GM12892 (cell line): ENCODE results near the gene TNPO3.

Source experiments
- DNase-seq: peaks from one replicate; pipeline ENCODE4 v3.0.0; 2011; ENCODE audit not compliant: insufficient read length
- FAIRE-seq: peaks from 2 replicates; lab custom pipeline; 2011; peaks lifted over from hg19 to GRCh38; lab: Jason Lieb, UNC
- POLR2A ChIP-seq: IDR thresholded peaks from 2 replicates; pipeline ENCODE4 v1.6.1; 2011; ENCODE audit warnings: low read depth, low read length, control low read depth
- POLR2AphosphoS5 ChIP-seq: IDR thresholded peaks from 2 replicates; pipeline ENCODE4 v1.6.1; 2011; ENCODE audit warnings: low read depth, low read length, control low read depth
- TAF1 ChIP-seq: IDR thresholded peaks from 2 replicates; pipeline ENCODE4 v1.6.1; 2011; ENCODE audit warnings: low read depth, mild to moderate bottlenecking, control low read depth, low read length, borderline replicate concordance

The TNPO3 gene

DNA sequence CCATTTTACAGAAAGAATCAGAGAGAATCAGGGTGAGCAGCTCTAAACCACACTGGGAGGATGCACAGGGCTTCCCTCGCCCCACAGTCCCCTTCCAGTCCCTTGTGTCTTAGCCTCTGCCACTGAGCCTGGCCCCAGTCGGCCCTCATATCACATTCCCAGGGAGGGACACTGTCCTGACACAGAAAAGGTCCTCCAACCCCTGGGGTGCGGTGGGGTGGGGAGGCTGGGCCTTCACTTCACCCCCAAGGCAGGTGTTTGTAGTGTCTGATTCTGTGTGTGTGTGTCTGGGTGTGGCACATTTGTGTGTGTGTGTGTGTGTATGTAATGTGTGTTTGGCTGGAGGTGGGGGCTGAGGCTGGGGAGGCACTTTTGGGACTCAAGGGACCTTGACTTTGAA is 142.6 kb downstream of the TNPO3 start:
- DNase-seq (no peak), FAIRE-seq (peak; percentile 71)
- TF ChIP-seq POLR2A (no peak), TAF1 (no peak), POLR2AphosphoS5 (no peak)

DNA sequence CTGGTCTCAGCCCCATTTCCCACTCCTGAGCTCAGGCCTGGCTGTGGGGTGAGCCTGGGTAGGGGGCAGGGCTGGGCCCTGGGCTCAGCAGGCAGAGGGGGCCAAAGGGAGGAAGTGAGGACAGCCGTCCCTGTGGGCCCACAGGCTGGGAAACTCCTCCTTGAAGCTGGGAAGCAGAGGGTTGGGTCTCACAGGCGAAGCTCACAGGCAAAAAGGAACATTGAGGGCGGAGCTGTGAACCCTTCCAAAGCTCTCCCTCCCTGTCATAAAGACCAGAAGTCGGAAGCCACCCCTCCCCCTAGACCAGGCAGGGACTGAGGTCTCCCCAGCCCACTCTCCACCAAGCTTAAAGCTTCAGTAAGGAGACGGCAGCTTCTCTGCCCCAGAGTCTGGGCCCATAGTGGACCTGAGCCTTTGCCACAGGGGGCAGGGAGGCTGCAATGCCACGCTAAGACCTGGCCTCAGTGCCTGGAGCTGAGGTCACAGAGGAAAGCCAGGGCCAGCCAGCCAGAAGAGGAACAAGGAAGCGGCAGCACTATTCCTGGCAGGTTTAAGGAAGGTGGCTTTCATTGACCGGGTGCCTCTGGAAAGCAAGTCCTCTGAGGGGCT is 143.4 kb downstream of the TNPO3 start:
- FAIRE-seq (no peak), DNase-seq (no peak)
- TF ChIP-seq POLR2AphosphoS5 (no peak), TAF1 (no peak), POLR2A (no peak)

DNA sequence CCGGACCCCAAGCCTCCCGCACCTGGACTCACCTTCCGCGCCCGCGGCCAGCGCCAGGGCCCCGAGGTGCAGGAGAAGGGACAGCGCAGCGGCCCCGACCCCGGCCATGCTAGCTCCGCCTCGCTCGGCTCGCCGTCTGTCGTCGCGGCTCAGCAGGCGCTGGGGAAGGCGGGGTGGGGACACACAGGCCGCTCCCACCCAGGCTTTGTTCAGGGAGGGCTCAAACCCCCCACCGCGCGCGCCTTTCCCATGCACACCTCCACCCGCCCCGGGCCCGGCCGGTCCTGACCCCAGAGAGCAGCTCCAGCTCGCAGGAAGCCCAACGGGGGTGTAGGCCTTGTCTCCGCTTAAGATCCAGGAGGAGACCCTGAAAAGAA is 144.4 kb downstream of the TNPO3 start, which contains the start of gene KCP:
Gene KCP (minus strand): TSS at position 141 of the 377 bp plus-strand sequence. CDS start 33 bp downstream, at position 108.
- no peak for DNase-seq
- TF ChIP-seq POLR2A (no peak), POLR2AphosphoS5 (no peak)
- no peak for FAIRE-seq

DNA sequence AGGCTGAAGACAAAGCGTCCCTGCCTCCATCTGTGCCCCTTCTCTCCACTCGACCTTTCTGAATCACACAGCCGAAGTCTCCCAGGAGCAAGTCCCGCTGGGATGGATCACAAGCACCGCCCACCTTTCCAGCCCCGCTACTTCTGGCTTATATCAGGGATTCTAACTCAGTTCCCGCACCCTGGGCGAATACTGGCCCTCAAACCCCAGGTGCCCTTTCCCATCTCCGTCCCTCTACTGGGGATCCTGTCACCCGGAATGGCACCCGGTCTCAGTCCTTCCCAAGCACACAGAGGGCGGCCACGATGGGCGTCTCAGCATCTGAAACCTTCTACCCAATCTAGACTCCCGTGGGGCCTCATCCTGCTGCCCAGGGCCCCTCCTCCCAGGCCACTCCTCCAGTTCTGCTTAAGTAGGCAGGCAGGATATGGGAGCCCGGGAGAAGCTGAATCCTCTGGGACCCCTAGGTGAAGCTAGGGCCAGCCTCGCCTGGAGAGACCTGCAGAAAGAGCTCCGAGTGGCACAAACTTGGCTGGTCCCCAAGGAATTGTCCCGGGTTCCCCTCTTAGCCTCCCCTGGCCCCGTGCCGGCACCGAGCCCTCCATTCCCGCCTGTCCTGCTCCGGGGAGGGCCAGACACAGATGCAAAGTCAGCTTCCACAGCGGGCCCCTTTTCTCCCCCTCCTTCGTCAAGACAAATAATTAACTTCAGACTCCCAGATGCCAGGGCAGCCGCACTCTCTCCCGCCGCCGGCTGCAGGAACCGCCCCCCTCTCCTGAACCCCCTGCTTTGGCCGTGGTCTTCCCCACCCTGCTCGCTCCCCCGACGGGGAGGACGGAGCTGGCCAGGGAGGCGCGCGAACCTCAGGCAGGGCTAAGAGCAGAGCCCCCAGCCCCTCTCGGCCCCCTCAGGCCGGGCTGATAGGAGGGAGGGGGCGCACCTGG is 145.0 kb downstream of the TNPO3 start:
- no peak for DNase-seq
- FAIRE-seq, result no peak
- no peak for TF ChIP-seq TAF1
- no peak for TF ChIP-seq POLR2A
- TF ChIP-seq POLR2AphosphoS5, result no peak

DNA sequence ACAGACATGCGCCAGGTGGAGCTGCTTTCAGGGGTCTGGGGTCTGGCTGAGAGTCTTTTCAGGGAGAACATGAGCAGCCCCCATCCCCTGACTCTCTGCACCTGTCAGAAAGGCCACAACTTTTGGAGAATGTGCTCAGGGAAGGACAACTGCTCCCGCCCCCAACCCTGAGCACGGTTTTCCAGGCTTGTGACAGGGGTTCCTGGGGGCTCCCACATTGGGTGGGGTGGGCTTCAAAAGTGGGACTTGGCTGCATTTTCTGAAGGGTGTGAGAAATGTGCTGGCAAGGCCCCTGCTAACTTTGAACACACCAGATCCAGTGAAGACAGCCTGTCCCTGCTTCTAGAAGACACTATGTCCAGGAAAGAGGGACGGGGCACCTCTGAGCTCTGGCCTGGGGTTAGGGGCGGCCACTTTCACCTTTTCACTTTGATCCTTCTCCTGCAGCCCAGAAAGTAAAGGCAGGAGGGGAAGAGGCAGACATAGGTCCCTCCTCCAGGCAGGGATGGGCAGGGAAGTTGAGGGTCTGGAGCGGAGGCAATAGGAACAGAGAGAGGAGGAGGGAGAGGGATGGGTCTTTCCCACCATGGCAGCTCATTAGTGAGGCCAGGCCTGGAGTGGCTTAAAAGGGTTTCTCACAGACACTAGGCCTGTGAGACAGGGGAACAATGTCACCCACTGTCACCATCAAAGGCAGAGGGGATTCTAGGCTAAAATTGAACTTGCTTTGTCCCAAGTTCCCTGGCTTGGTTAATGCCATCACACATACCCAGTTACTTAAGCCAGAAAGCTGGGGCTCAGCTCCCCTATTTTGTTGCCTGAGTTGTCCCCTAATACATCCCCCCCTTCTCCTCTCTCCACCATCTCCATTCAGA is 145.9 kb downstream of the TNPO3 start:
- FAIRE-seq (no peak), DNase-seq (no peak)
- TF ChIP-seq POLR2AphosphoS5 (no peak), TAF1 (no peak), POLR2A (no peak)

DNA sequence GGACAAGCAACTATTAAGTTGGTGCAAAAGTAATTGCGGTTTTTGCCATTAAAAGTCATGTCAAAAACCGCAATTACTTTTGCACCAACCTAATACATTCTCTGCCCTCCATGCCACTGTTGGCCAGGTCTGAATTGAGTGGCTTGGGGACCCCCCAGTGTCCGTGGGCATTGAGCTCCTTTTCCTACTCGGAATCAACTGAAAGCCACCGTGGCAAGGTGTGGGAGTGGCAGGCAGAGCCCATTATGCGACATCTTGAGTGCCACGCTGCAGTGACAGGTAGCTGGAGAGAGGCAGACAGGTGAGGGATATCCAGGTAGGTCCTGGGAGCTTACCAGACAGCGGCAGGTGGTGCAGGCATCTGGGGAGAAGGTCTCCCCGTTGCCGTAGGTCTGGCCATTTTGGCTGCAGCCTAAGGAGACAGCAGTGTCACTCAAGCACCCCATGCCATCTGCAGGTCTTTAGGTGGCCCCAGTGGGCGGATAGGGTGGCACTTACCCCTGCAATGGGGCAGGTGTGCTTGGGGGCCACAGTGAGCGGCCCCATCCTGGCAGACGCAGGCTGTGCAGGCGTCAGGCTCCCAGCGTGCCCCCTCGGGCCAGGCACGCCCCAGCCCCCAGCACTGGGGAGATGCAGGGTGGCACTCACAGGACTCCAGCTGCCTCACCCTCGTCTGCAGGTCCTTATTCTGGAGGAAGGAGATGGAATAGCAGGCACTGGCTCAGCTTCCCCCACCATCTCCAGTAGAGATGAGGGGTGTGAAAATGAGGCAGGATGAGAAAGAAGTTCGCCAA is 147.9 kb downstream of the TNPO3 start:
- TF ChIP-seq TAF1, result no peak
- TF ChIP-seq POLR2AphosphoS5, result no peak
- no peak for TF ChIP-seq POLR2A
- FAIRE-seq (no peak), DNase-seq (no peak)

DNA sequence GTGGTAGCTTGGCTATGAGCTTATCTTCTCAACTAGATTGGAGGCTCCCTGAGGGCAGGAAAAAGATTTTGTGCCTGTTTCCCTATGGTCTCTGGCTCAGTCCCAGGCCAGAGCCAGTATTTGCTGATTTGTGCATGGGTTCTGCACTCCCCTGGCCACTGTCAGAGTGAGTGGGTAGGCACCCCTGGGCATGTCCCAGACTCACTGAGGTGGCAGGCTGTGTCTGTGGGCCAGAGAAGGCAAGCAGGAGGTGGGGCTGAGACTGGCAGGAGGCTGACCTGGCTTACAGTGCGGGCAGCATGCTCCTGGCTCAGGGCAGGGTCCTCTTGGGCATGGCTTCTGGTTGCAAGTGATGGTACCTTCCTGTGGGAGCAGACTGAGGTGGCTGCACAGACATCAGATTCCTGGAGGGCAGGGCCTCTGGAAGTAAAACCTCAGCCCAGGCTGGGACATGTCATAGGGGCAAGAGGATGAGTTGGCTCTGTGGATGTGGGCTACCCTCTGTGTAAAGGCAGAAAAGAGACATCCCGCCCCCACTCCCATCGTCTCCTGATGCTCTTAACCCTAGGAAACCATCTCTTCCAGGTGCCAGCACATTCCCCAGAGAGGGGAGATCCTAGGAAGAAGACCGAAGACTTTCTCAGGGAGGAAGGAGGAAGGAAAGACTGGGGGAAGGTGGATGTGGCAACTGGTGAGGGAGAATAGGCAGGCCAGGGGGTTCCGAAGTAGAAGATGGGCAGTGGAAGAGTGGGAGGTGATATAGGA is 148.7 kb downstream of the TNPO3 start:
- TF ChIP-seq TAF1 (no peak), POLR2AphosphoS5 (no peak)
- FAIRE-seq (no peak), DNase-seq (no peak)

DNA sequence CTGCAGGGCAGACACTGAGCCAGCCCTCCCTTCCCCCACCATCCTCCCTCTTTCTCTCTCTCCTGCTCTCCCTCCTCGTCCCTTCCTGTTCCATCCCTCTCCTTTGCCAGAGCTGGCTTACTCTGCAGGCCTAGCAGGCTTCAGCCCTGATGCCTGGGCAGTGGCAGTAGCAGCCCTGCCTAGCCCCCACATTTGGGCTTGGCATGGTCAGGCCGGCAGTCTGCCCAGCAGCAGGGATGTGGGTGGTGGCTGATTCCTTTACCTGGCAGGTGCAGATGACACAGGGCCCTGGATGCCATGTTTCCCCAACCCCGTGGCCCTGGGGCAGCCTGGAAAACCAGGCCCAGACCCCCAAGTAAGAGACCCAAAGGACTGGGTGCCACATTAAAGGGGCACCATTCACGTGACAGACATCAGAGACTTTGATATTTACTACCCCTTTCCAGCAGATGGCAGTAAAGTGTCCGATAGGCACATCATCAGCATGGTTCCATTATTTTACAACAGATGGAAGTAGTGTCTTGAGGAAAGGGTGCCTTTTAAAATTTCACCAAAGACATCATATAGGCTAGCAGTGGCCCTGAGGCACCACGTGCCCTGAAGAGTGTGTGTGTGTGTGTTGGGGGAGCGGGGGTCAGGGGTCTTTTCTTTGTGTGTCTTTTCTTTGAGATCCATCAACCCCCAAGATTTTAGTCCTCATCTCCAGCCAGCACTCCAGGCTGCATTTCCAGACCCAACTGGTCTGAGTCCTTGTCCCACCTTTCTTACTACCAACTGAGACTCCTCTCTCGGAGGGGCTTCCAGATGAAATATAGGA is 150.3 kb downstream of the TNPO3 start:
- TF ChIP-seq TAF1 (no peak), POLR2AphosphoS5 (no peak), POLR2A (no peak)
- FAIRE-seq (no peak), DNase-seq (no peak)
